Neural progenitor cell (in vitro differentiated cells): ENCODE results near the gene UBE2O. TPM values are rescaled to one million over a fixed set of nuclear protein-coding genes. Genes with fewer than 3 reads are reported as not detected.

Experiments
- DNase-seq: peaks from one replicate; pipeline ENCODE4 v3.0.0-alpha.2; 2016; ENCODE audit warnings: low spot score
- H2AFZ ChIP-seq: fragments of 200-600 bp; sonication (generic); replicated peaks from 2 replicates; pipeline ENCODE4 v1.6.1; 2016; ENCODE audit warnings: antibody characterized with exemption
- H3F3A ChIP-seq: fragments of 200-600 bp; sonication (generic); 2 replicates; pipeline ENCODE4 v1.6.1; 2016; ENCODE audit warnings: antibody characterized with exemption, low read depth
- H3K27ac ChIP-seq: fragments of 200-600 bp; sonication (generic); 2 replicates; pipeline ENCODE4 v1.5.1; 2016; ENCODE audit warnings: mild to moderate bottlenecking
- H3K27me3 ChIP-seq: fragments of 200-600 bp; sonication (generic); 2 replicates; pipeline ENCODE4 v1.6.1; 2016; ENCODE audit warnings: mild to moderate bottlenecking, moderate library complexity
- H3K36me3 ChIP-seq: fragments of 200-600 bp; sonication (generic); 2 replicates; pipeline ENCODE4 v1.5.1; 2016
- H3K4me1 ChIP-seq: fragments of 200-600 bp; sonication (generic); 2 replicates; pipeline ENCODE4 v1.6.1; 2016; ENCODE audit warnings: mixed run types
- H3K4me2 ChIP-seq: fragments of 200-600 bp; sonication (generic); 2 replicates; pipeline ENCODE4 v1.6.1; 2016
- H3K4me3 ChIP-seq: fragments of 200-600 bp; sonication (generic); 2 replicates; pipeline ENCODE4 v1.5.1; 2016
- H3K79me2 ChIP-seq: fragments of 200-600 bp; sonication (generic); 2 replicates; pipeline ENCODE4 v1.6.1; 2016; ENCODE audit warnings: low read depth
- H3K9ac ChIP-seq: fragments of 200-600 bp; sonication (generic); 2 replicates; pipeline ENCODE4 v1.6.1; 2016
- H3K9me3 ChIP-seq: fragments of 200-600 bp; sonication (generic); 2 replicates; pipeline ENCODE4 v1.5.1; 2016; ENCODE audit warnings: low read depth
- H4K20me1 ChIP-seq: fragments of 200-600 bp; sonication (generic); 2 replicates; pipeline ENCODE4 v1.6.1; 2016; ENCODE audit warnings: low read depth
- H3K27ac Mint-ChIP-seq: 3 replicates; pipeline ENCODE4 v1.8.0; 2021; ENCODE audit warnings: mixed read lengths
- H3K27me3 Mint-ChIP-seq: 2 replicates; pipeline ENCODE4 v1.8.0; 2022; ENCODE audit warnings: low read depth, mild to moderate bottlenecking, inconsistent platforms, moderate library complexity, mixed read lengths; ENCODE audit not compliant: insufficient read depth
- H3K36me3 Mint-ChIP-seq: 3 replicates; pipeline ENCODE4 v1.8.0; 2021; ENCODE audit warnings: mixed read lengths
- H3K4me1 Mint-ChIP-seq: 3 replicates; pipeline ENCODE4 v1.8.0; 2021; ENCODE audit warnings: mixed read lengths
- H3K4me3 Mint-ChIP-seq: 3 replicates; pipeline ENCODE4 v1.8.0; 2021; ENCODE audit warnings: mild to moderate bottlenecking, moderate library complexity, mixed read lengths
- H3K9me3 Mint-ChIP-seq: 3 replicates; pipeline ENCODE4 v1.8.0; 2020; ENCODE audit warnings: mixed read lengths
- EZH2 ChIP-seq: fragments of 200-600 bp; sonication (generic); IDR thresholded peaks from 2 replicates; pipeline ENCODE4 v1.6.1; 2017; ENCODE audit warnings: antibody characterized with exemption, mild to moderate bottlenecking, moderate library complexity
- EZH2phosphoT487 ChIP-seq: fragments of 200-600 bp; sonication (generic); IDR thresholded peaks from 2 replicates; pipeline ENCODE4 v1.6.1; 2017; ENCODE audit warnings: antibody characterized with exemption
- total RNA-seq: library from RNA; depleted of rRNA; stranded (reverse); fragments of >200 nt; gene quantifications from 2 replicates; pipeline ENCODE4 v1.2.3, GENCODE V29; 2015; ENCODE audit warnings: low replicate concordance
- TF ChIP-seq, protein P1 (sequence below): fragments of 200-600 bp; sonication (generic); IDR thresholded peaks from 2 replicates; pipeline ENCODE4 v1.5.1; 2017; ENCODE audit warnings: antibody characterized with exemption, mild to moderate bottlenecking

The UBE2O gene
- total RNA-seq, 1 donor from 2014 or later: 20.6 TPM

DNA sequence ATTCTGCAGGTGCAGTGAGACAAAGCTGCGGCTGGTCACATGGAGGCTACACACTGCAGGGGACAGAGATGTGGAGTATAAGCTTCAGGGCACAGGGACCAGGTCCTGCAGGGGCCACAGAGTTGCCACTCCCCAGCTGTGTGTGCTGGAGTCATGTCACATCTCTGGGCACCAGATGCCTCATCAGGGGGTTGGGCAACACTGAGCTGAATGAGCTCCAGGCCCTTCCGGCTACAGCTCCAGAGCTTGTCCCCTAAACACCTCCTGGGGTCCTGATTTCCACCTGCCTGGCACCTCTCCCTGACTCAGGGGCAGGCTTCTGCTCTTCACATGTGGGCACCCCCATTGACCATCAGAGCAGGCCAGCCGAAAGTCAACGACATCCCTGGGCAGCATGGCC is 36.1 kb downstream of the UBE2O start:
- Mint-ChIP-seq H3K4me1 (peaks cover 28% of the 10 kb centered on the region), H3K27me3 (peaks cover 5% of the 10 kb centered on the region), H3K4me3 (no peak overlapping the region), H3K27ac (no peak overlapping the region), H3K9me3 (no peaks in the 10 kb centered on the region), H3K36me3 (peaks cover 20% of the 10 kb centered on the region)
- H3K4me2 ChIP-seq: no peak overlapping the region
- H3K9ac ChIP-seq: no peak overlapping the region
- peaks cover 73% of the 10 kb centered on the region for H4K20me1 ChIP-seq
- peaks cover 8% of the 10 kb centered on the region for H3K4me1 ChIP-seq
- peaks cover 78% of the 10 kb centered on the region for H3K79me2 ChIP-seq
- no peaks in the 10 kb centered on the region for H3F3A ChIP-seq
- H3K9me3 ChIP-seq: no peaks in the 10 kb centered on the region
- H3K36me3 ChIP-seq: no peaks in the 10 kb centered on the region
- H3K27me3 ChIP-seq: no peaks in the 10 kb centered on the region
- H2AFZ ChIP-seq: no peak overlapping the region
- no peak overlapping the region for H3K27ac ChIP-seq
- DNase-seq: no peak
- TF ChIP-seq, protein P1, sequence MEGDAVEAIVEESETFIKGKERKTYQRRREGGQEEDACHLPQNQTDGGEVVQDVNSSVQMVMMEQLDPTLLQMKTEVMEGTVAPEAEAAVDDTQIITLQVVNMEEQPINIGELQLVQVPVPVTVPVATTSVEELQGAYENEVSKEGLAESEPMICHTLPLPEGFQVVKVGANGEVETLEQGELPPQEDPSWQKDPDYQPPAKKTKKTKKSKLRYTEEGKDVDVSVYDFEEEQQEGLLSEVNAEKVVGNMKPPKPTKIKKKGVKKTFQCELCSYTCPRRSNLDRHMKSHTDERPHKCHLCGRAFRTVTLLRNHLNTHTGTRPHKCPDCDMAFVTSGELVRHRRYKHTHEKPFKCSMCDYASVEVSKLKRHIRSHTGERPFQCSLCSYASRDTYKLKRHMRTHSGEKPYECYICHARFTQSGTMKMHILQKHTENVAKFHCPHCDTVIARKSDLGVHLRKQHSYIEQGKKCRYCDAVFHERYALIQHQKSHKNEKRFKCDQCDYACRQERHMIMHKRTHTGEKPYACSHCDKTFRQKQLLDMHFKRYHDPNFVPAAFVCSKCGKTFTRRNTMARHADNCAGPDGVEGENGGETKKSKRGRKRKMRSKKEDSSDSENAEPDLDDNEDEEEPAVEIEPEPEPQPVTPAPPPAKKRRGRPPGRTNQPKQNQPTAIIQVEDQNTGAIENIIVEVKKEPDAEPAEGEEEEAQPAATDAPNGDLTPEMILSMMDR: no peak
- no peak for TF ChIP-seq EZH2phosphoT487
- no peak for TF ChIP-seq EZH2
- no peak overlapping the region for H3K4me3 ChIP-seq

DNA sequence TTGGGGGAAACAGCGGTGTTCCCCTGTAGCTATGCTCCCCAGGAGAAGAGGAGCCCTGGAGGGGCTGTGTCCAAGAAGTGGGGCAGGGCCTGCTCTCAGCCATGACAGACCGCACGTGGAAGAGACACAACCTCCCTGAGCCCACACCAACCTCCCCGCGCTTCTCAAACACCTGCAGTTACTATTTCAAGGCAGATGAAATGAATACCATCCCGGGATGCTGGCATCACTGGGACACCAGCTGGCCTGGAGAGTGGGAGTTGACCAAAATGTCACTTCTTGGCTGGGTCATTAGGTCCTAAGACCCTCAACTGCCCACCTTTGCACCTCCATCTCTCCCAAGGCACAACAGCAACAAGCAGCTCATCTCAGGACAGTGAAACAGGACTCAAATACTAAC is 36.5 kb downstream of the UBE2O start:
- Mint-ChIP-seq H3K9me3 (no peaks in the 10 kb centered on the region), H3K4me1 (peaks cover 28% of the 10 kb centered on the region), H3K27me3 (peaks cover 5% of the 10 kb centered on the region), H3K36me3 (peaks cover 17% of the 10 kb centered on the region), H3K27ac (no peak overlapping the region), H3K4me3 (no peak overlapping the region)
- TF ChIP-seq, protein P1: no peak
- no peak for TF ChIP-seq EZH2
- DNase-seq: no peak
- Histone ChIP-seq H3K4me1 (peaks cover 8% of the 10 kb centered on the region), H3K4me2 (no peak overlapping the region), H3K27me3 (no peaks in the 10 kb centered on the region), H3K4me3 (no peak overlapping the region), H2AFZ (no peak overlapping the region), H3F3A (no peaks in the 10 kb centered on the region), H4K20me1 (peaks cover 72% of the 10 kb centered on the region), H3K9ac (no peak overlapping the region), H3K9me3 (no peaks in the 10 kb centered on the region), H3K79me2 (peaks cover 75% of the 10 kb centered on the region), H3K36me3 (no peaks in the 10 kb centered on the region), H3K27ac (no peak overlapping the region)

DNA sequence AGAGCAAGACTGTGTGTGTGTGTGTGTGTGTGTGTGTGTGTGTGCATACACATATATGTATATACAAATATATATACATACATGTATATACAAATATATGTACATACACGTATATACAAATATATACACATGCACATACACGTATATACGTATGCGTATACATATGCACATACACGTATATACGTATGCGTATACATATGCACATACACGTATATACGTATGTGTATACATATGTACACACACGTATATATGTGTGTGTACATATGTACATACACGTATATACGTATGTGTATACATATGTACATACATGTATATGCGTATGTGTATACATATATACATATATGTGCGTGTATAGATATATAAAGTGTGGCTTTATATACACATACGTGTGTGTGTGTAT is 37.2 kb downstream of the UBE2O start:
- Histone ChIP-seq H3K9me3 (no peaks in the 10 kb centered on the region), H3K4me1 (peaks cover 8% of the 10 kb centered on the region), H3K27me3 (no peaks in the 10 kb centered on the region), H3K36me3 (no peaks in the 10 kb centered on the region), H2AFZ (no peak overlapping the region), H3K4me3 (no peak overlapping the region), H3F3A (no peaks in the 10 kb centered on the region), H3K79me2 (peaks cover 70% of the 10 kb centered on the region), H3K4me2 (no peak overlapping the region), H4K20me1 (peaks cover 72% of the 10 kb centered on the region), H3K27ac (no peak overlapping the region), H3K9ac (no peak overlapping the region)
- DNase-seq: no peak
- no peak overlapping the region for H3K27ac Mint-ChIP-seq
- TF ChIP-seq, protein P1: no peak
- no peak for TF ChIP-seq EZH2phosphoT487
- TF ChIP-seq EZH2: no peak
- no peaks in the 10 kb centered on the region for H3K27me3 Mint-ChIP-seq
- H3K4me3 Mint-ChIP-seq: no peak overlapping the region
- H3K9me3 Mint-ChIP-seq: no peaks in the 10 kb centered on the region
- H3K36me3 Mint-ChIP-seq: peaks cover 15% of the 10 kb centered on the region
- peaks cover 27% of the 10 kb centered on the region for H3K4me1 Mint-ChIP-seq
